CD4-positive, alpha-beta T cell (primary cell): ENCODE data around the gene NUDT16L1. TPM values are rescaled to one million over a fixed set of nuclear protein-coding genes. Genes with fewer than 3 reads are reported as not detected.

Experiments used
- ATAC-seq: fragments of 200-7000 bp; cut with Tn5 transposase; one replicate; pipeline ENCODE4 v1.10.0; 2022; ENCODE audit warnings: mild to moderate bottlenecking; ENCODE audit not compliant: poor library complexity
- CTCF ChIA-PET: fragments of 350-600 bp; sonication (Branson Sonifier 250); formaldehyde crosslinking; loops from one replicate; lab custom pipeline; 2021; ENCODE audit warnings: antibody characterized with exemption, inconsistent platforms; lab: Charles Lee
- POLR2A ChIA-PET: fragments of 350-600 bp; sonication (Branson Sonifier 250); formaldehyde crosslinking; loops from one replicate; lab custom pipeline; 2021; ENCODE audit warnings: antibody characterized with exemption, inconsistent platforms; lab: Charles Lee
- DNase-seq, 14 experiments: peaks; one replicate each; pipeline ENCODE4 v3.0.0-alpha.2; 2013 to 2020; ENCODE audit warnings: mixed read lengths in 2 of 14
- H3K27ac ChIP-seq, 2 donors: one replicate each; pipeline versions ENCODE4 v1.5.1 to v1.7.0; 2013; ENCODE audit warnings: low read length in 2 of 2, low read depth in 1 of 2, mild to moderate bottlenecking in 1 of 2
- H3K27me3 ChIP-seq, 2 experiments: 1 replicate in 1 of 2; 2 replicates in 1 of 2; pipeline versions ENCODE4 v1.6.1 to v1.7.0; 2013; ENCODE audit warnings: low read length in 2 of 2, control low read depth in 1 of 2, mild to moderate bottlenecking in 1 of 2, moderate library complexity in 1 of 2; ENCODE audit not compliant: insufficient read depth in 2 of 2, control insufficient read depth in 1 of 2
- H3K36me3 ChIP-seq: one replicate; pipeline ENCODE4 v1.6.1; 2013; ENCODE audit warnings: low read length, control low read depth; ENCODE audit not compliant: insufficient read depth
- H3K4me1 ChIP-seq: one replicate; pipeline ENCODE4 v1.6.1; 2013; ENCODE audit warnings: low read length, control low read depth; ENCODE audit not compliant: insufficient read depth
- H3K4me3 ChIP-seq: one replicate; pipeline ENCODE4 v1.5.1; 2013; ENCODE audit warnings: mild to moderate bottlenecking, low read length, moderate library complexity
- H3K9me3 ChIP-seq, 2 experiments: 1 replicate in 1 of 2; 2 replicates in 1 of 2; pipeline versions ENCODE4 v1.6.1 to v1.7.0; 2013; ENCODE audit warnings: low read length in 2 of 2, mild to moderate bottlenecking in 2 of 2, control low read depth in 1 of 2, moderate library complexity in 1 of 2; ENCODE audit not compliant: control insufficient read depth in 1 of 2, insufficient read depth in 1 of 2
- H3K27ac Mint-ChIP-seq: one replicate; pipeline ENCODE4 v1.8.0; 2020; ENCODE audit warnings: mixed read lengths
- H3K27me3 Mint-ChIP-seq: one replicate; pipeline ENCODE4 v1.8.0; 2021; ENCODE audit warnings: mixed read lengths
- H3K36me3 Mint-ChIP-seq: one replicate; pipeline ENCODE4 v1.8.0; 2021; ENCODE audit warnings: low read depth, mixed read lengths
- H3K4me1 Mint-ChIP-seq: one replicate; pipeline ENCODE4 v1.8.0; 2021; ENCODE audit warnings: low read depth, mixed read lengths
- H3K4me3 Mint-ChIP-seq: one replicate; pipeline ENCODE4 v1.8.0; 2020; ENCODE audit warnings: mild to moderate bottlenecking, mixed read lengths
- H3K9me3 Mint-ChIP-seq: one replicate; pipeline ENCODE4 v1.8.0; 2020; ENCODE audit warnings: mixed read lengths
- CTCF ChIP-seq: fragments of 200-600 bp; IDR thresholded peaks from one replicate; pipeline ENCODE4 v1.8.0; 2022; ENCODE audit warnings: antibody characterized with exemption, mild to moderate bottlenecking
- intact Hi-C, 2 experiments: fragments of 100-400 bp; cut with DNase I in 1 of 2; cut with micrococcal nuclease in 1 of 2; formaldehyde crosslinking; loops; one replicate each; pipeline versions ENCODE4 v1.15.1 to v1.9.0; 2023 to 2025; cut with DNase I, micrococcal nuclease
- total RNA-seq, 174 experiments: library from RNA in 2 of 174; stranded (reverse) in 2 of 174; gene quantifications; one replicate each; pipeline ENCODE4 v1.2.3 and lab custom pipeline; 2021 to 2026

The NUDT16L1 gene
- total RNA-seq, 2 experiments from 2014 or later: 75.2 to 78.9 TPM

- Histone ChIP-seq H3K9me3 (no peaks in the 10 kb centered on the region), H3K36me3 (peaks cover 28% of the 10 kb centered on the region), H3K4me1 (peaks cover 25% of the 10 kb centered on the region), H3K27ac (peak overlapping the region; percentile 63 to 81), H3K27me3 (no peaks in the 10 kb centered on the region), H3K4me3 (peak overlapping the region; percentile 93)
- no peak for TF ChIP-seq CTCF
- intact Hi-C loops: loop anchor here (1.0 to 10.0 kb wide), 10 partner anchors 28 to 402 kb away; partner anchors contain the start of genes MGRN1 (in 2 of the 2), ANKS3 (in 1 of the 2), DNAAF8 (in 1 of the 2) and DNAJA3 (in 1 of the 2)
- H3K4me3 Mint-ChIP-seq: peak overlapping the region; percentile 91
- peak in 2 of 14 experiments; percentile 55 to 57 for DNase-seq
- CTCF ChIA-PET: interaction anchor here (1.3 to 1.5 kb wide), 3 partner anchors 68 to 439 kb away, joined by 3 to 4 read pairs (median 4); partner anchors contain the start of gene MGRN1
- POLR2A ChIA-PET: interaction anchor here (0.6 to 2.3 kb wide), 18 partner anchors 10 to 216 kb away, joined by 3 to 34 read pairs (median 5); partner anchors contain the start of genes ANKS3, DNAAF8, MGRN1 and ROGDI
- H3K27me3 Mint-ChIP-seq: no peaks in the 10 kb centered on the region
- no peaks in the 10 kb centered on the region for H3K9me3 Mint-ChIP-seq
- H3K27ac Mint-ChIP-seq: peak overlapping the region; percentile 89
- H3K4me1 Mint-ChIP-seq: peaks cover 7% of the 10 kb centered on the region
- H3K36me3 Mint-ChIP-seq: peaks cover 21% of the 10 kb centered on the region
- peak; percentile 1 for ATAC-seq
These were observed 684 bp upstream of the NUDT16L1 start for GRCh38 chr16:4692460-4693295.

- Mint-ChIP-seq H3K27ac (peak overlapping the region; percentile 89), H3K4me3 (peak overlapping the region; percentile 85), H3K9me3 (no peaks in the 10 kb centered on the region), H3K4me1 (peaks cover 7% of the 10 kb centered on the region), H3K36me3 (peaks cover 25% of the 10 kb centered on the region), H3K27me3 (no peaks in the 10 kb centered on the region)
- peak; percentile 47 for ATAC-seq
- Histone ChIP-seq H3K4me3 (peak overlapping the region; percentile 62), H3K4me1 (peaks cover 25% of the 10 kb centered on the region), H3K27ac (peak overlapping the region in 1 of 2 donors; percentile 65), H3K9me3 (no peaks in the 10 kb centered on the region), H3K27me3 (no peaks in the 10 kb centered on the region), H3K36me3 (peaks cover 40% of the 10 kb centered on the region)
- POLR2A ChIA-PET: interaction anchor here (0.5 to 2.3 kb wide), 16 partner anchors 8 to 217 kb away, joined by 3 to 34 read pairs (median 6); partner anchors contain the start of genes ANKS3, DNAAF8, MGRN1 and ROGDI
- TF ChIP-seq CTCF: no peak
- DNase-seq: peak; percentile 32 to 84 (median 54)
- CTCF ChIA-PET: interaction anchor here (0.6 to 1.5 kb wide), 5 partner anchors 40 to 440 kb away, joined by 3 to 7 read pairs (median 4); partner anchors contain the start of genes ANKS3, DNAAF8 and MGRN1
- intact Hi-C loops: loop anchor here (1.0 to 10.0 kb wide), 10 partner anchors 29 to 401 kb away; partner anchors contain the start of genes MGRN1 (in 2 of the 2), ANKS3 (in 1 of the 2), DNAAF8 (in 1 of the 2) and DNAJA3 (in 1 of the 2)
These were observed 737 bp downstream of the NUDT16L1 start for GRCh38 chr16:4693956-4694641.
